Measurements from ENCODE around the gene RBMY1E.
"Not testable (repeated sequence)": the region's sequence is repeated elsewhere in the genome, so short reads cannot be mapped to it uniquely, and the experiment has no call there.

RBMY1E gene

DNA sequence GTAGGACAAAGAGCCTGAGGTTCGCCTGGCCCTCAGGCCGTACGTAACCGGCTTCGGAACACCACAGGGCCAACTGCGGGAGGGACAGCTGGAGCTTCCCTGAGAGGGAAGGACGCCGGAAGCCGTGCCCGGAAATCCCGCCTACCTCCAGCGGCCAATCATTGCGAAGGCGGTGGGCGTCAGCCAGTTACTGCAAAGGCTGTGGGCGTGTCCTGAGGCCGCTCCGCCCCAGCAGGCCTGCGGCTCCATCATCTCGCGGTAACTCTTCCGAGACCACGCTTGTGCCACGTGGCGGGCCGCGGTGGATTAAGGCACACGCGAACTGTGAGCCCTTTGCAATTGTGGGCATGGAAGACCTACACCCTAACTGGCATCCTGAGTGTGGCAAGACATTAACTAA, at the start of gene RBMY1E:
Gene RBMY1E, minus strand, starts transcription at position 101 of the 400 bp plus-strand sequence. CDS start 1,978 bp downstream, outside the sequence.
- not testable (repeated sequence) for DNase-seq (ENCODE audit: low read depth in 2 of 2)

DNA sequence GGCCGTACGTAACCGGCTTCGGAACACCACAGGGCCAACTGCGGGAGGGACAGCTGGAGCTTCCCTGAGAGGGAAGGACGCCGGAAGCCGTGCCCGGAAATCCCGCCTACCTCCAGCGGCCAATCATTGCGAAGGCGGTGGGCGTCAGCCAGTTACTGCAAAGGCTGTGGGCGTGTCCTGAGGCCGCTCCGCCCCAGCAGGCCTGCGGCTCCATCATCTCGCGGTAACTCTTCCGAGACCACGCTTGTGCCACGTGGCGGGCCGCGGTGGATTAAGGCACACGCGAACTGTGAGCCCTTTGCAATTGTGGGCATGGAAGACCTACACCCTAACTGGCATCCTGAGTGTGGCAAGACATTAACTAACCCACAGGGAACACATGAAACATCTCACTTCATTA, 23.4 kb downstream of the RBMY1E start, which contains the start of gene RBMY1D:
Gene RBMY1D, minus strand, starts transcription at position 101 of the 400 bp plus-strand sequence. CDS start 2,013 bp downstream, outside the sequence.
- DNase-seq (ENCODE audit: low read depth in 2 of 2) = not testable (repeated sequence)

DNA sequence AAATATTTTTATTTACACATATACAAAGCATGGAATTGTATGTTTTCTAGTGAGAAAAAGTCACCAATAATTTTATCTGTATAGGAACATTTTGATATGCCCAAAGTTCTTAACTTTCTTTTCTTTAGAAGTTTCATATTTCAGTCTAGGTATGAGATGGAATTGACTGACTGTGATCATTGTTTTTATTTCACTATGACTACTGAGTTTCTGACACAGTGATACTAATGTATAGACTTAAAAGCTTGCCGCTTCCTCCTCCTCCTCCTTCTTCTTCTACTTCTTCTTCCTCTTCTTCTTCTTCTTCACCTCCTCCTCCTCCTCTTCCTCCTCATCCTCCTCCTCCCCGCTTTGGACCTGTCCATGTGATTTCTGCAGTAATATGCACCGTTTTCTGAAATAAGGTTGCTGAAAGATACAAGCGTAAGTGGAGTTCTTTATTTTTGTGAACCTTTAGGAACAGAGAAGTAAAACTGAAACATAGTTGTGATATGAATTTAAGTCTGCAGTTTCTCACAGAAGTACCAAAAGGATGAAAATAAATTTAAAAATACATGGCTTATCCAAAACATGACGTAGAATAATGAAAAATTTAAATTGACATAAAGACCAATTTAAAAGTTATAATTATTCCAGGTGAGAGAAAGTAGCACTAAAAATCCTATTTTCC, 48.3 kb downstream of the RBMY1E start:
- DNase-seq (ENCODE audit: low read depth in 2 of 2) = not testable (repeated sequence)

Measured in stimulated activated CD8-positive, alpha-beta memory T cell treated with anti-CD3 and anti-CD28 coated beads, Interleukin-15, amount 100 ng/mL, for 4 hours (primary cell).